ENCODE data around the gene KRTAP1-5. TPM values are rescaled to one million over a fixed set of nuclear protein-coding genes. Genes with fewer than 3 reads are reported as not detected.

KRTAP1-5 gene
- total RNA-seq, 2 experiments from 2014 or later = not detected

GRCh38 chr17:40997361-40997760, 29.6 kb downstream of the KRTAP1-5 start:
- intact Hi-C loops (cut with micrococcal nuclease; ENCODE audit: unreplicated experiment) = no loop called here
- H3K79me2 ChIP-seq (ENCODE audit: insufficient read depth, low read depth, low read length) = no peaks in the 10 kb centered on the region
- H3K9me3 ChIP-seq (ENCODE audit: low read length) = no peaks in the 10 kb centered on the region
- ChIA-PET POLR2A (no interaction called here), CTCF (ENCODE audit: unreplicated experiment) (no interaction called here)
- no peaks in the 10 kb centered on the region for H3K36me3 ChIP-seq (ENCODE audit: insufficient read depth, low read length)
- no peaks in the 10 kb centered on the region for H3K9me2 ChIP-seq (ENCODE audit: insufficient read depth, low read length)
- no peak for TF ChIP-seq EZH2phosphoT487 (IDR thresholded peaks at IDR 0.05; ENCODE audit: borderline replicate concordance, low read depth, low read length)
- TF ChIP-seq CTCF (conservative IDR thresholded peaks at IDR 0.05; ENCODE audit: low read length) = no peak
- no peak overlapping the region for H3K4me3 ChIP-seq (ENCODE audit: low read depth, low read length, poor library complexity, severe bottlenecking)
- no peaks in the 10 kb centered on the region for H3K4me1 ChIP-seq (ENCODE audit: insufficient read depth, low read length, poor library complexity, severe bottlenecking)
- BruUV-seq (replicated peaks) = no TSS peak
- H2AFZ ChIP-seq (ENCODE audit: low read length) = no peak overlapping the region
- H3K4me2 ChIP-seq (ENCODE audit: low read length) = no peak overlapping the region
- H3K27ac ChIP-seq (ENCODE audit: low read depth, low read length, poor library complexity, severe bottlenecking) = no peak overlapping the region
- H4K20me1 ChIP-seq (ENCODE audit: insufficient read depth, low read length) = no peaks in the 10 kb centered on the region
- DNase-seq (ENCODE audit: low spot score) = no peak

- no TSS peak for BruUV-seq (replicated peaks)
- no peak for DNase-seq (ENCODE audit: low spot score)
- Histone ChIP-seq H3K4me2 (ENCODE audit: low read length) (no peak overlapping the region), H3K9me2 (ENCODE audit: insufficient read depth, low read length) (no peaks in the 10 kb centered on the region), H3K4me1 (ENCODE audit: insufficient read depth, low read length, poor library complexity, severe bottlenecking) (no peaks in the 10 kb centered on the region), H3K4me3 (ENCODE audit: low read depth, low read length, poor library complexity, severe bottlenecking) (no peak overlapping the region), H2AFZ (ENCODE audit: low read length) (no peak overlapping the region), H4K20me1 (ENCODE audit: insufficient read depth, low read length) (no peaks in the 10 kb centered on the region), H3K27ac (ENCODE audit: low read depth, low read length, poor library complexity, severe bottlenecking) (no peak overlapping the region), H3K36me3 (ENCODE audit: insufficient read depth, low read length) (no peaks in the 10 kb centered on the region), H3K9me3 (ENCODE audit: low read length) (no peaks in the 10 kb centered on the region), H3K79me2 (ENCODE audit: insufficient read depth, low read depth, low read length) (no peaks in the 10 kb centered on the region)
- intact Hi-C loops (cut with micrococcal nuclease; ENCODE audit: unreplicated experiment) = no loop called here
- POLR2A ChIA-PET = no interaction called here
- TF ChIP-seq EZH2phosphoT487 (IDR thresholded peaks at IDR 0.05; ENCODE audit: borderline replicate concordance, low read depth, low read length) (no peak), CTCF (conservative IDR thresholded peaks at IDR 0.05; ENCODE audit: low read length) (no peak)
- CTCF ChIA-PET (ENCODE audit: unreplicated experiment) = no interaction called here
These were observed 30.2 kb downstream of the KRTAP1-5 start for GRCh38 chr17:40996829-40997228.

- H3K4me1 ChIP-seq (ENCODE audit: insufficient read depth, low read length, poor library complexity, severe bottlenecking) = no peaks in the 10 kb centered on the region
- no peaks in the 10 kb centered on the region for H3K9me2 ChIP-seq (ENCODE audit: insufficient read depth, low read length)
- no peak overlapping the region for H2AFZ ChIP-seq (ENCODE audit: low read length)
- DNase-seq (ENCODE audit: low spot score) = no peak
- TF ChIP-seq CTCF (conservative IDR thresholded peaks at IDR 0.05; ENCODE audit: low read length) (no peak), EZH2phosphoT487 (IDR thresholded peaks at IDR 0.05; ENCODE audit: borderline replicate concordance, low read depth, low read length) (no peak)
- H3K4me2 ChIP-seq (ENCODE audit: low read length) = no peak overlapping the region
- intact Hi-C loops (cut with micrococcal nuclease; ENCODE audit: unreplicated experiment) = no loop called here
- H3K9me3 ChIP-seq (ENCODE audit: low read length) = no peaks in the 10 kb centered on the region
- H3K4me3 ChIP-seq (ENCODE audit: low read depth, low read length, poor library complexity, severe bottlenecking) = no peak overlapping the region
- H3K27ac ChIP-seq (ENCODE audit: low read depth, low read length, poor library complexity, severe bottlenecking) = no peak overlapping the region
- H4K20me1 ChIP-seq (ENCODE audit: insufficient read depth, low read length) = no peaks in the 10 kb centered on the region
- H3K36me3 ChIP-seq (ENCODE audit: insufficient read depth, low read length) = no peaks in the 10 kb centered on the region
- BruUV-seq (replicated peaks) = no TSS peak
- POLR2A ChIA-PET = no interaction called here
- CTCF ChIA-PET (ENCODE audit: unreplicated experiment) = no interaction called here
- no peaks in the 10 kb centered on the region for H3K79me2 ChIP-seq (ENCODE audit: insufficient read depth, low read depth, low read length)
These were observed 31.9 kb downstream of the KRTAP1-5 start for GRCh38 chr17:40995116-40995515.
